Stimulated activated naive B cell treated with anti-CD40 and anti-IgM and Interleukin-4, amounts not matched to agents 10 μg/mL and 1 μg/mL and 100 μg/mL, for 72 hours (primary cell): ENCODE measurements around the gene TAPT1.
"Not testable (repeated sequence)": the region's sequence is repeated elsewhere in the genome, so short reads cannot be mapped to it uniquely, and the experiment has no call there.

ENCODE experiments used
- ATAC-seq, 2 donors: fragments of 150-1000 bp; cut with Tn5 transposase; replicated peaks; 2 replicates each; pipeline ENCODE4 v1.10.0; 2021; ENCODE audit warnings: moderate library complexity in 1 of 2
- DNase-seq: peaks from one replicate; pipeline ENCODE4 v3.0.0; 2021
- H3K27ac Mint-ChIP-seq: one replicate; pipeline ENCODE4 v1.8.0; 2022; ENCODE audit warnings: mild to moderate bottlenecking, mixed read lengths
- H3K27me3 Mint-ChIP-seq, 2 donors: one replicate each; pipeline ENCODE4 v1.8.0; 2022; ENCODE audit warnings: mixed read lengths in 2 of 2
- H3K36me3 Mint-ChIP-seq, 2 donors: one replicate each; pipeline ENCODE4 v1.8.0; 2022; ENCODE audit warnings: mixed read lengths in 2 of 2, mild to moderate bottlenecking in 1 of 2
- H3K4me1 Mint-ChIP-seq, 2 donors: one replicate each; pipeline ENCODE4 v1.8.0; 2022; ENCODE audit warnings: mixed read lengths in 2 of 2, mild to moderate bottlenecking in 1 of 2
- H3K4me3 Mint-ChIP-seq, 2 donors: one replicate each; pipeline ENCODE4 v1.8.0; 2022; ENCODE audit warnings: mild to moderate bottlenecking in 2 of 2, mixed read lengths in 2 of 2, moderate library complexity in 1 of 2
- H3K9me3 Mint-ChIP-seq, 2 donors: one replicate each; pipeline ENCODE4 v1.8.0; 2022; ENCODE audit warnings: mixed read lengths in 2 of 2, mild to moderate bottlenecking in 1 of 2

The TAPT1 gene

GRCh38 chr4:16194798-16195197, 31.5 kb downstream of the TAPT1 start:
- not testable (repeated sequence) for H3K9me3 Mint-ChIP-seq, H3K27ac Mint-ChIP-seq, H3K4me3 Mint-ChIP-seq, DNase-seq, ATAC-seq, H3K27me3 Mint-ChIP-seq
- peaks cover 10 to 19% of the 10 kb centered on the region in 2 donors for H3K36me3 Mint-ChIP-seq
- peaks cover 14 to 42% of the 10 kb centered on the region in 2 donors for H3K4me1 Mint-ChIP-seq

DNA sequence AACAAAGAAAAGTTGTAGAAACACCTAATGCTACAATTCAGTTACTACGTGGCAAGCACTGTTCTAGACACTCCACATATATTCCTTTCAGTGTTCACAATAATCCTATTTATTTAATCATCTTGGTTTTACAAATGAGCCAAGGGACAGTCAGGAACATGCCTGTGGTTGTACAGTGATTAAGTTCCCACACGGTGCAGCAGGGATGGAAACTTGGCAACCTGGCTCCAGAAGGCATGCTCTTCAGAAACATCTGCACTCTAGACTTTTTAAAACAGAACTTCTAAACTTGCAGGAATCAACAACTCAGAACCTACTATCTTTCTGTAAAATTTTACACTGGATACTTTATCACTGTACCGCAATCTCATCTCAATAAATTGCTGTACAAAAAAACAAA, 32.1 kb downstream of the TAPT1 start:
- Mint-ChIP-seq H3K36me3 (peaks cover 16 to 25% of the 10 kb centered on the region in 2 donors), H3K4me3 (no peak overlapping the region), H3K9me3 (no peaks in the 10 kb centered on the region), H3K27me3 (no peaks in the 10 kb centered on the region), H3K27ac (no peak overlapping the region), H3K4me1 (peaks cover 13 to 37% of the 10 kb centered on the region in 2 donors)
- ATAC-seq (no peak), DNase-seq (no peak)

- Mint-ChIP-seq H3K36me3 (peaks cover 17 to 25% of the 10 kb centered on the region in 2 donors), H3K27ac (peak overlapping the region; percentile 26), H3K4me1 (peaks cover 8 to 30% of the 10 kb centered on the region in 2 donors), H3K9me3 (no peaks in the 10 kb centered on the region), H3K27me3 (no peaks in the 10 kb centered on the region), H3K4me3 (no peak overlapping the region)
- DNase-seq, result no peak
- ATAC-seq, result no peak
Observed at GRCh38 chr4:16192631-16193518, 33.4 kb downstream of the TAPT1 start.

- H3K36me3 Mint-ChIP-seq, result peaks cover 17 to 29% of the 10 kb centered on the region in 2 donors
- H3K27ac Mint-ChIP-seq, result no peak overlapping the region
- H3K4me3 Mint-ChIP-seq, result no peak overlapping the region
- ATAC-seq, result no peak
- no peak for DNase-seq
- no peaks in the 10 kb centered on the region for H3K9me3 Mint-ChIP-seq
- no peaks in the 10 kb centered on the region for H3K27me3 Mint-ChIP-seq
- peaks cover 8 to 28% of the 10 kb centered on the region in 2 donors for H3K4me1 Mint-ChIP-seq
Observed at GRCh38 chr4:16192057-16192456, 34.2 kb downstream of the TAPT1 start.

DNA sequence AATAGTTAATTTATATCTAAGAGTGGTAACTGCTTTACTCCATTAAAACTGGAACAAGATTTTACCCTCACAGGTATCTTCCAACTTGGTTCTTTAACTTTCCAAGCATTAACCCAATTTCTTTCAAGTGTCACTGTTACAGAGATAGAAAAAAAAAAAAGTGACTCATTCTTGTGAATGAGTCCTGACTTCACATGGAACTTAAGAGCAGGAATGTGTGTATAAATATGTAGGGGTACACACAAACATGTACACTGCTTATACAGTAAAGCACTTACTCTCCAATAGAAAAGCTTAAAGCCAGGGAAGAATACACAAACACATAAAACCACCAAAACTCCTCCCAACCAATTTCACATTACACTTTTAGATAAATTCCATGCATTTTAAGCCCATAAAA, 38.8 kb downstream of the TAPT1 start:
- Mint-ChIP-seq H3K4me3 (no peak overlapping the region), H3K27me3 (no peaks in the 10 kb centered on the region), H3K4me1 (peaks cover 7 to 9% of the 10 kb centered on the region in 2 donors), H3K36me3 (peaks cover 21 to 29% of the 10 kb centered on the region in 2 donors), H3K9me3 (no peaks in the 10 kb centered on the region), H3K27ac (no peak overlapping the region)
- ATAC-seq (no peak), DNase-seq (no peak)

DNA sequence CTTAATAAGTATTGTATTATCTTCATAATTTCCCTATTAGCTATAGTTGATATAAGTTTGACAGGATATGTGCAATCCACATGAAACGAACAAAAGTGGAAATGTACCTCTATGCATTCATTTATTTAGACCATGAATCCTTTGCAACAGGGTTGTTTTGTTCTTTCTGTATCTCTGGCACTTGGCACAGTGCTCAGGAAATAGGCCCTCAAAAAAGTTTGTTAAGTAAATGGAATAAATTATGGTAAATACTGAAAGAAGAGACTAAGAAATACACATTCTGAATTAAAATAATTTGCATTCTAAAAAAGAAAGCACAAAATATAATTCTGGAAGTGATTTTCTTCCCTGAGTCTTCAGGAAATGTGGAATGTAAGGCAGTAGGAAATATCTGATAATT, 39.3 kb downstream of the TAPT1 start:
- H3K27ac Mint-ChIP-seq, result no peak overlapping the region
- no peaks in the 10 kb centered on the region for H3K9me3 Mint-ChIP-seq
- no peak overlapping the region for H3K4me3 Mint-ChIP-seq
- H3K27me3 Mint-ChIP-seq, result no peaks in the 10 kb centered on the region
- ATAC-seq (no peak), DNase-seq (no peak)
- peaks cover 7 to 9% of the 10 kb centered on the region in 2 donors for H3K4me1 Mint-ChIP-seq
- H3K36me3 Mint-ChIP-seq, result peaks cover 21 to 29% of the 10 kb centered on the region in 2 donors

DNA sequence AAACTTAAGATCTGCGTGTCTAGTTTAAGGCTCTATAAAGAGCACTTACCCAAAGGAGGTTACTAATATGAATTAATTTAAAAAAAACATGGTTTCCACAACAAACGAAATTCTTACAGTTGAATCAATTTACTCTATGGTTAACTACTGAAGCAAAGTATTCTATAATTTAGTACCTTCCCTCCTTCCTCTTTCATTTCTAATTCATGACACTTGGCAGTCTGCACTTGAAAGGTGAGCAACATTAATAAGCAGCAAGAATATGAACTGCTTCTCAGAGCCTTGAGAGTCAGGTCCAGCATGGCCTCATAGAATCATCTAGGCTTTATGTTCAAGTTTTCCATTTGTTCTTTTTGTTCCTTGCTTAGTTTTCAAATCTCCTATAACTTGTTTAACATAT, 42.7 kb downstream of the TAPT1 start:
- no peak overlapping the region for H3K4me3 Mint-ChIP-seq
- peaks cover 9 to 21% of the 10 kb centered on the region in 2 donors for H3K36me3 Mint-ChIP-seq
- ATAC-seq, result peak; percentile 27 to 59
- H3K27me3 Mint-ChIP-seq, result no peaks in the 10 kb centered on the region
- H3K4me1 Mint-ChIP-seq, result peaks cover 7 to 9% of the 10 kb centered on the region in 2 donors
- no peaks in the 10 kb centered on the region for H3K9me3 Mint-ChIP-seq
- H3K27ac Mint-ChIP-seq, result no peak overlapping the region
- no peak for DNase-seq

- no peaks in the 10 kb centered on the region for H3K27me3 Mint-ChIP-seq
- H3K36me3 Mint-ChIP-seq, result peaks cover 7 to 12% of the 10 kb centered on the region in 2 donors
- ATAC-seq (no peak), DNase-seq (no peak)
- H3K9me3 Mint-ChIP-seq, result no peaks in the 10 kb centered on the region
- no peak overlapping the region for H3K27ac Mint-ChIP-seq
- peaks cover 2 to 5% of the 10 kb centered on the region in 2 donors for H3K4me1 Mint-ChIP-seq
- no peak overlapping the region for H3K4me3 Mint-ChIP-seq
Observed at GRCh38 chr4:16176621-16177020, 49.6 kb downstream of the TAPT1 start.

GRCh38 chr4:16171831-16172230, 54.4 kb downstream of the TAPT1 start:
- Mint-ChIP-seq H3K4me1 (peaks cover 2 to 12% of the 10 kb centered on the region in 2 donors), H3K27me3 (no peaks in the 10 kb centered on the region), H3K36me3 (peaks cover 13 to 19% of the 10 kb centered on the region in 2 donors), H3K9me3 (no peaks in the 10 kb centered on the region), H3K27ac (no peak overlapping the region), H3K4me3 (no peak overlapping the region)
- ATAC-seq, result no peak
- no peak for DNase-seq

- peaks cover 2 to 16% of the 10 kb centered on the region in 2 donors for H3K4me1 Mint-ChIP-seq
- no peak overlapping the region for H3K27ac Mint-ChIP-seq
- no peak for ATAC-seq
- H3K27me3 Mint-ChIP-seq, result no peaks in the 10 kb centered on the region
- H3K9me3 Mint-ChIP-seq, result no peaks in the 10 kb centered on the region
- DNase-seq, result no peak
- H3K36me3 Mint-ChIP-seq, result peaks cover 29 to 40% of the 10 kb centered on the region in 2 donors
- H3K4me3 Mint-ChIP-seq, result no peak overlapping the region
Observed at GRCh38 chr4:16169490-16169889, 56.8 kb downstream of the TAPT1 start.

DNA sequence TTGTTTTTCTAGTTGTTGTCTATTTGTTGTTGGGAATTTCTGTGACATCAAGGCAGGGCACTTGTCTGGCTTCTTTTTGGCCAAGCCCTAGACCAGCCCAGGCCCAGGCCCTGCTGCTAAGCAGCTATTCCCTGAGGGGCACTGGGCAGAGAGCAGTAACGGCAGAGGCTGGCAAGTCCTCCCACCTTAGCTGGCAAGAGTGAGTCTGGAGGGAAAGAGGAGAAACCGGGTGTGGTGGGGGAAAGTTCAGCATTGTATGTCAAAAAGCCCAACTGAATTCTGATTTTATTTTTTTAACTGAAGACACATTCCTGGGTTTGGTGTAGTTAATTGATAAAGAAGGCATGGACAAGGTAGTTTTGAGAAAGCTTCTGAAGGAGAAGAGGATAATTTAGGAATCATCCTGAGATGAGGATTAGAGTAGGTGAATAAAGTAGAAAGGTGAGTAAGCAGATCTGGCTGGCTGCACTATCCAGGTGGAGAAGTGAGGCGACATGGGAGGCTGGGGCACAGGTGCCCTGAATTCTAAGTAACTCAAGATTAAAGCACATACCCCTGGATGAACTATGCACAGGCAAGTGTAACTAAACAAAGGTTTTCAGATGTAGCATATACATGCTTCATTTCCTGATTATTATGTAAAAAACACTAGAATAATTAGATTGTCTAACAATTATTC, 57.4 kb downstream of the TAPT1 start:
- Mint-ChIP-seq H3K9me3 (no peaks in the 10 kb centered on the region), H3K4me3 (no peak overlapping the region), H3K36me3 (peaks cover 29 to 41% of the 10 kb centered on the region in 2 donors), H3K27me3 (no peaks in the 10 kb centered on the region), H3K4me1 (peaks cover 2 to 16% of the 10 kb centered on the region in 2 donors), H3K27ac (peak overlapping the region; percentile 38)
- DNase-seq, result no peak
- ATAC-seq, result no peak

- no peaks in the 10 kb centered on the region for H3K27me3 Mint-ChIP-seq
- H3K36me3 Mint-ChIP-seq, result peaks cover 31 to 44% of the 10 kb centered on the region in 2 donors
- H3K27ac Mint-ChIP-seq, result peak overlapping the region; percentile 38
- ATAC-seq (no peak), DNase-seq (no peak)
- H3K4me1 Mint-ChIP-seq, result peaks cover 2 to 16% of the 10 kb centered on the region in 2 donors
- no peaks in the 10 kb centered on the region for H3K9me3 Mint-ChIP-seq
- no peak overlapping the region for H3K4me3 Mint-ChIP-seq
Observed at GRCh38 chr4:16168144-16168543, 58.1 kb downstream of the TAPT1 start.

- Mint-ChIP-seq H3K4me3 (no peak overlapping the region), H3K27me3 (no peaks in the 10 kb centered on the region), H3K27ac (peak overlapping the region; percentile 60), H3K4me1 (peaks cover 3 to 18% of the 10 kb centered on the region in 2 donors), H3K36me3 (peaks cover 34 to 56% of the 10 kb centered on the region in 2 donors), H3K9me3 (no peaks in the 10 kb centered on the region)
- ATAC-seq (no peak), DNase-seq (no peak)
Observed at GRCh38 chr4:16165931-16166330, 60.3 kb downstream of the TAPT1 start.

DNA sequence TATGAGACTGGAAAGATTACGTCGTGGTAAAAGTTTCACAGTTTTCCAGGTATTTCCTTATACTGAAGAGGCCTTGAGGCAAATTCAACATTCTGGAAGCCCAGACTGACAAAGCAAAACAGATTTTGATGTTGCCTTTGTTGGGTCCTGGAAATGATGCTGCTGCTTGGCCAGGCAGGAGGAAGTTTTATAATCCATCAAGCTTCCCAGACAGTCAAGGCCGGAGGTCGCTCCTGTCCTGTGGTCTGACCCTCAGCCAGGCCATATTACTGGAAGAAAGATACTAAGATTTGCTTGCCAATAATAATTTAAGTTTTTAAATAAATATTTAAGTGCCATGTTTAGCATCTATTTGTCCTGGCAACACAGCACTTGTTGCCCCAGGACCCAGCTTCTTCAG, 63.4 kb downstream of the TAPT1 start:
- ATAC-seq, result no peak
- Mint-ChIP-seq H3K4me1 (peaks cover 3 to 16% of the 10 kb centered on the region in 2 donors), H3K36me3 (peaks cover 24 to 48% of the 10 kb centered on the region in 2 donors), H3K27me3 (no peaks in the 10 kb centered on the region), H3K27ac (no peak overlapping the region), H3K4me3 (no peak overlapping the region), H3K9me3 (no peaks in the 10 kb centered on the region)
- DNase-seq, result no peak
